Measurements from ENCODE around the gene PKD1L1.
"Not testable (repeated sequence)": the region's sequence is repeated elsewhere in the genome, so short reads cannot be mapped to it uniquely, and the experiment has no call there.

PKD1L1 gene

DNA sequence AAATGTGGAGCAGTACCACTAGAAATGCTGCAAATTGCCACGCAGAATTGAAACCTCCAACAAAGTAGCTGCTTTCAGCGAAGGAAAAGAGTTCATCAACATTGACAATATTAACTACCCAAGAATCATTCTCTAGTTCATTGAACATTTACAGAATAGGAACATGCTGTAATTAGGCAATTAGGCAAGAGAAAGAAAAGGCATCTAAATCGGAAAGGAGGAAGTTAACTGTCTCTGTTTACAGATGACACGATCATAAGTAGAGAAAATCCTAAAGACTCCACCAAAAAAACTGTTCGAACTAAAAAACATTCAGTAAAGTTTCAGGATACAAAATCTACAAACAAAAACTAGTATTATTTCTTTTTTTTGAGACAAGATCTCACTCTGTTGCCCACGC is 8.9 kb upstream of the PKD1L1 start:
- DNase-seq, result no peak

DNA sequence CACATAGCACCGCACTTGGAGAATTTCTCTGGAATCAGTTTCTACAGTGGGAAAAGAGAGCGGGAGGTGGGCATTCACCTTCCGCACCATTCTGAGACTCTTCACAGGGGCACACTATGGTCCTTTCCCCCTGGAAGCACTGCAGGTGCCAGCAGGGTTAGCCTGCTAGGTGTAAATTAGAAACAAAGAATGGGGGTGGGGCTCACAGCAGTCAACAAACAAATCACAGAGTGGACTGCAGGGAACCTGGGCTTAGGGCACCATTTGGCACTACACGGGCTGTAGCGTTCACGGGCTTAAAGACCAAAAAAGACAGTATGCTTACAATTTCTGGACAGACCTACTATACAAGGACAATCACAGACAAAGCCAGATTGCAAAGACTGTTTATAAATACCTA is 8.0 kb upstream of the PKD1L1 start:
- no peak for DNase-seq

GRCh38 chr7:47954231-47954911 is 6.1 kb upstream of the PKD1L1 start:
- DNase-seq, result no peak

GRCh38 chr7:47953822-47954221 is 5.6 kb upstream of the PKD1L1 start:
- no peak for DNase-seq

DNA sequence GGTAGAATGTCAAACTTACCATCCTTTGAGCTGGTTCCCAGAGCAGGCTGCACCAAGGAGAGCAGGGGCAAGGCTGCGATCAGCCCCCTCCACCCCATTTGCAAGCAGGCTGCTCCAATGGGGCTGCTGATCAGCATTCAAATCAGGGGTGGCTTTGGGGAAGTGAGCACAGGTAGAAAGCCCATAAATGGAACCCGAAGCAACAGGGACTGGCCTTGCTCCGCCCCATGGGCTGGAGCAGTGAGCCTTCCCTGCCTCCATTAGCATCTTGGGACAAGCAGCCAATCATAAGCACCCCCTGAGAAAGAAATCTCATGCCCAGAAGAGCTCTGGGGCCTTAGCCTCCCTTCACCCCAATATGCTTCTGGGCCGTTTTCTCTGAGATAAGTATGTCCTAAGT is 4.0 kb upstream of the PKD1L1 start:
- no peak for DNase-seq

DNA sequence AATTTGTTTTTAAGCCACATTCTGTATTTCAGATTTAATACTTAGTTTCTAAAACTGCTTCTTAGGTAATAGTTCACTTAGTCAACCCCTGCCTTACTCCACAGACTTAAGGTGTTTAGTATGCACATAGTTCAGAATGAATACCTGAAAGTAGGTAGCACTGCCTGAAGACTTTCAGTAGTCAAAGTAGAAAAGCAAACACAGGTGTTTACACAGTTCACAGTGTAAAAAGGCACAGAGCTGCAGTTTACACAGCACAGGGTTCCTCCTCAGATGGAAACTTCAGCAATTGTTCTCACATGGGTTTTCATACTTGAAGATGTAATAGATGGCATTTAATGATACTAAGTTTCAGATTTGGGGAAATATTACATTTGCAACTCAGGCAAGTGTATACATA is 3.1 kb upstream of the PKD1L1 start:
- no peak for DNase-seq

GRCh38 chr7:47950714-47951113 is 2.4 kb upstream of the PKD1L1 start:
- no peak for DNase-seq

DNA sequence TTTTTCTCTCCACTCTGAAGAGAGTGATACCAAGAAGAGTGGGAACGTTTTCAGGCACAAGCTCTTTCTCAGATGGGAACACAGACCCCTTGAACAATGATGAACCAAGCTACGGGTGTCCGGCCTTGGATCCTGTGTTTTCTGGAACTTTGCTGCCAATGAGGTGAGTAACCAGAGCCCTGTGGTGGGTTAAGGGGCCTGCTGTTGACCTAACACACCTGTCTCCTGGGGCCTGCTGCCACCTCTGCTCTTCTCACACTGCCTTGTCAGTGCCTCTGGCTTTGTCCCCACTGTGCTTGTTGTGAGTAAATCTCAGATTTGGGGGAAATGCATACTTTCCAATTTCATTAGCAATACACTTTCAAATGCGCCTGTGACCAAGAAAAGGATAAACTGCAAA is 1.4 kb upstream of the PKD1L1 start:
- no peak for DNase-seq

- no peak for DNase-seq
These were observed 914 bp downstream of the PKD1L1 start for GRCh38 chr7:47947355-47947749.

DNA sequence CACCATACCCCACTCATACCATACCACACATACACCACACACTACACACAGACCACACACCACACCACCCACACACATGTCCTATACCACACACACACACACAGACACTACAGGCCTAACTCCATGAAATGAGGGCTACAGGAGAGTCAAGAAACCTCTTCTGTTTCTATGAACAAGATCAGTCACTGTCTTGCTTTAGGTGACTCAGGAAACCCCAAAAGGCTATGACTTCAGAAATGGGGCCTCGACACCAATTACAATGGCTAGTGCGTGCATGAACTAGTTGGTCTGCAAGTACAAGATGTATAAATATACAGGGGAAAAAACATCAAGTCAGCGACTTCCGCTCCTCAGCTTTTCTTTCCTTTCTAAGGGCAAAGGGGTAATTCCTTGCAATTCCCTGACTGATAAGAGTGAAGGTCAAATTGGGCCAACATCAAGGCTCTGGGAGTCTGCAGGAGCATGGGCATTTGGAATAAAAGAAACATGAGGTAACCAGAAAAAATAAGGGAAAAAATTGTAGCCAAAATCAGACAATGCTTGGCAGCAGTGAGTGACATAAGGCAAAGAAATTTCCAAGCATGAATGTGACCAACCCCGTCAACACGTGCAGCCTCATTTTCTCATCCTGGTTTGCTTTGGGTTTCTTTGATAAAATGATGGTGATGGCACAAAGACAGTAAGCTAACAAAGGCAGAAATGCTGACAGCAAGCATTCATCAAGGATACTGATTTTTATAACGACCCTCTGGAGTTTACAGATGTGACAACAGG is 1.5 kb downstream of the PKD1L1 start:
- DNase-seq, result no peak

DNA sequence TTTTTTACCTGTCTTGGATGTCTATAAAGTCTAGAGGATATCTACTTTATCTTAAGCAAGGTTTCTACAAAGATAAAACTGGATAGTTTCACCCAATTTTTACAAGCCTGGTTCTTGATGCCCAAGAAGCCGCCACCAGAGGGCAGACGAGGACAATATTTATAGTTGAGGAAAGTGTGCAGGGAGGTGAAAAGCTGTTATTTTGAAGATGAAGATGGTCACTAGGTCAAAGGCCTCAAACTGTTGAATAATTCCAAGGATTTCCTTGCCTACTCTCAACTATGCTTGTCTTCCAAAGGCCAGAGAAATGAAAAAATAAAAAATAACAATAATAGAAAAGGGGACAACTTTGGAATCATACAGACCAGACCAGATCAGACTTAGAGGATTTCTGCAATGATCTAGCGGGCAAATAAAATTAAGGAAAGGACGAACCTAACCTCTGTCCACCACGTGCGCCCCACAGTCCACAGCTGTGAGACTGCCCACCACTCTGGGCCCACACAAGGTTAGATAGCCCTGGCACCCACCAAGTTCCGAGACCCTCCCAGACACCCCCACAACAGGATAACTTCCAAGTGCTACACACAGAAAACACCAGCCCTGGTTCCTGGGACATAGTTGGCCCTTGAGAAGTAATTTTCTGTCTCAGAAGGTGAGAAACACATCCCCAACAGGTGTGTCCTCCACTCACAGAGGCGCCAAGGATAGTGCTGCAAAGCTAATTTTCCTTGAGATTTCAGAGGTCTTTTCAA is 2.8 kb downstream of the PKD1L1 start:
- peak; percentile 46 for DNase-seq

DNA sequence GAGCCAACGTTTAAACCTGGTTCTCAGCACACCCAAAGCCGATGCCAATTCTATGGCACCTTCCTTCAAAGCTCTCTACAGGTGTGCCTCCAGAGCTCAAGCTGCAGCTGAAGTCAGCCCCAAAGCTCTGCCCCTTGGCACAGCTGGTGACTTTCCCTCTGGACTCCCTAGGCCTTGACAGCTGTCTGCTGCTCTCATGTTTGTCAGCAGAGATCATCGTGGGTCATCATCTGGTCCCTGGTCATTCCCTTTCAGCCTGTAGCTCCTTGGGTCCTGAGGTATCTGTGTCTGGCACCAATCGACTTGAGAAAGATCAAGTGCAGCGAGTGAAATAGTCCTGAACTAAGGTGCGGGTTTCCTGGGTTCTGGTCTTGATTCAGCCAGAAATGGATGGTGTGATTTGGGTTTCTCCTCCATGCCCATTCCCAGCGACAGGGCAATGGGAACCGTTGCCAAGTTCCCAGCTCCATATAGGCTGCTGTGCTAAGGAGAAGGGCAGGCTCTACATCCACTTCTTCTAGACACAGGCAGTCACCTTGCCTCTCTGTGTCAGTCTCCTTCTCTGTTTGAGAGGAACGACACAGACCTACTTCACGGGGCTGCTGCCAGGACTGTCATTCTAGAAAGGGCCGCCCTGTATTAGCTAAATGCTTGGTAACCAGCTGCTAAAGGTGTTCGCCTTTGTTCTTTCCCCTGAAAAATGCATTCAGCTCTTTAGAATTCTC is 3.6 kb downstream of the PKD1L1 start:
- DNase-seq, result no peak

DNA sequence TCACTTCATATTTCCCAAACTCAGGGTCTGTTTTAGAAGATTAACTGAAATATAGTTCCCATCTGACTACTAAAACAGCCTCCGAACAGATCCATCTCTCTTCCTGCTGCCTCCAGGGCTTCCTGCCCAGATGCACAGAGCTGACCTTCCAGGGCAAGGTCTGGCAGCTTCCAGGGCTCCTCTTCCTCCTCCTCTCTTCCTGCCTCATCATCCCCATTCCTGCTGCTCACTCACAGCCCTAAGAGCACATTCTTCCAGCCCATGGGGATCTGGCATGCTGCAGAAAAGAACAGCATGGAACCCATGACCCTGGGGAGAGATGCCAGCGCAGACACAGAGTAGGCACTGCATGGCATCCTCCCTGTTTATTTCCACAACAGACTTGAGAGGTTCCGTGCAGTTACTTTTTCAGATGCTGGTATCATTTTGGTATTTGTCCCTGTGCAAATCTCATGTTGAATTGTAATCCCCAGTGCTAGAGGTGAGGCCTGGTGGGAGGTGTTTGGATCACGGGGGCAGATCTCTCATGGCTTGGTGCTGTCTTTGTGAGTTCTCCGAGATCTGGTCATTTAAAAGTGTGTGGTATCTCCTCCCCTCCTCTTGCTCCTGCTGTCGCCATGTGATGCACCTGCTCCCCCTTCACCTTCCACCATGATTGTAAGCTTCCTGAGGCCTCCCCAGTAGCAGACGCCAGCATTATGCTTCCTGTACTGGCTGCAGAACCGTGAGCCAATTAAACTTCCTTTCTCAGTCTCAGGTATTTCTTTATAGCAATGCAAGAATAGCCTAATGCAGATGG is 4.4 kb downstream of the PKD1L1 start:
- no peak for DNase-seq

DNA sequence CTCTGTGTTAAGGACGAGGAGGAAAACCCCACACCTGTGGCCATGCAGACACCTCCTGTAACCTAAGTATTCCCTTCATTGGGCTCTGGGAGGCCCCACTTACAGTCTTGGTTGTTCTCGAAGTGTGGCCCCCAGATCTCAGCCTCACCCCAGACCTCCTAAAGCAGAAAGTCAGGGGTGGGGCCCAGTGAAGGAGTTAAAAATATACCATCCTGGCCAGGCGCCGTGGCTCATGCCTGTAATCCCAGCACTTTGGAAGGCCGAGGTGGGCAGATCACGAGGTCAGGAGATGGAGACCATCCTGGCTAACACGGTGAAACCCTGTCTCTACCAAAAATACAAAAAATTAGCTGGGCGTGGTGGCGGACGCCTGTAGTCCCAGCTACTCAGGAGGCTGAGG is 5.6 kb downstream of the PKD1L1 start:
- DNase-seq, result not testable (repeated sequence)

- no peak for DNase-seq
These were observed 6.1 kb downstream of the PKD1L1 start for GRCh38 chr7:47942132-47942531.

DNA sequence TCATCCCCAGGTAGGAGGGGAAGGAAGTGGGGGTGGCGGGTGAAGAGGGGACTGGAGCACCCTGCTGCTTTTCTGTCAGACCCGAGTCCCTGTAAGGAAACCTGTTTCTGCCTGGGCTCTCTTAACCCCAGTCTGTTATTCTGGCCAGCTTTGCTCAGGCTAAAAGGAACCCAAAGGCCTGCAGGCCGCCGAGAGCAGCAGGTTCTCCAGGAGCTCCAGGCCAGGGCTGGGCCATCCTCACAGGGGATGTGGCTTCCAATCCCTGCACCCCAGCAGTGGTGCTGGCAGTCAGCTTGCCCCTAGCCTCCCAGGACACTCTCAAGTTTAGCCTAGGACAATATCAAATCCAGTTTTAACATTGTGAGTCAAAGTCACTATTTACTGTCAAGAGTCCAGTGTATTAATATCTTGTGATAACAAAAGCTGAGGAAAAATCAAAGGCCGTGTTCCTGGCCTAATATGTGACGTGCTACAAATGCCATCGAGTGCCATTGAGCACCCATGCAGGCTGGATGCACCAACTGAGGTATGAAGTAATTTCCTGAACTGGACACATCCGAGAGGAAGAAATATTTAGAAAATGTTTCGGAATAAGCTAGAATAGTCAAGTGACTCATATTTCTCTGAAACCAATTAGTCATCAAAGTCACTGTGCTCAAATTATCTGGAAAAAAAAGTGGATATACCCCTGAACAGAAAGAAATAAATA is 7.0 kb downstream of the PKD1L1 start:
- no peak for DNase-seq

DNA sequence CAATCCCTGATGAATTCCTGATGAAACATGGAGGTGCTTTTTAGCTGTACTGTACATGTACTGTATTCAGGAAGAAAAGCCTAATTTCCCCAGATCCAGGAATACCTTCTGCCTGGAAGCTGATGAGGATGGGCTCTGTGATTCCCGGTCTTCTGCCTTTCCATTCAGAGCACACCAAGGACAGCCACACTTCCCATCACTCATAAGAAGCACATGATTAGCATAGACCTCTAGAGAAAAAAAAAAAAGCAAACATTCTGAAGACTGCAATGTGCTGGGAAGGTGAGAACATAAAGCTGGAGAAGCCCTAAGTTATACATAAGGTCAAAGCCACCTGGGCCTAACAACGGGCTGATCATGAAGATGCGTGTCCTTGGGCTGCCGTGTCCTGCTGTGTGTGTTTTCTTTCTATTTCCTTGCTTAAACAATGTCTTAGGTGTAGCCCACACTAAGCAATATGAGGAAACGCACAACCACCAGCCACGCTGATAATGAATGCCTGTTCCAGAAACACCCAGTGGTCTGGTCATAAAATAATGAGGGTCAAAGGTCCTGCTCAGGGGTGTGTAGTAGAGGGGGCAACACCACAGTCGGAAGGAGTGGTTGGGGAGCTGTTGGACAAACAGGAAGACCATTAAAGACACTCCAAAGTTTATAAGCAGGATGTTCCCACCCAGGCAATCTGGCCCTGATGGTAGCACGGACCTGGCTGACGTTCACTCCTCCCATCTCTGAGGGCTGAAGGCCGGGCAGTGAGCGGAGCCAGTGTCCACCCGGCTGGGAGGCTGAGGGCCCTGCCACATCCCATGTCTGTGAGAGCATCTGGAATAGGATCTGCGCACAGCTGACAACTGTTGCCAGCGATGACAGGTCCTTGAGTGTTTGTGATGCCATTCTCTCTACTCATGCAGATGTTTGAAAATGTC is 7.9 kb downstream of the PKD1L1 start:
- DNase-seq, result no peak

GRCh38 chr7:47939425-47940036 is 8.7 kb downstream of the PKD1L1 start:
- no peak for DNase-seq

- DNase-seq, result no peak
These were observed 9.6 kb downstream of the PKD1L1 start for GRCh38 chr7:47938574-47939165.
